Right lobe of liver (tissue), 4 donors: ENCODE measurements around the gene DNMBP.

ENCODE experiments used
- POLR2A ChIP-seq: fragments of 450-650 bp; IDR thresholded peaks from one replicate; pipeline ENCODE4 v1.6.1; 2017; ENCODE audit warnings: antibody characterized with exemption, mild to moderate bottlenecking
- TF ChIP-seq, protein P1 (sequence below), 4 donors: fragments of 200-600 bp in 3 of 4; fragments of 450-650 bp in 1 of 4; IDR thresholded peaks; one replicate each; pipeline versions ENCODE4 v1.5.1 to v1.8.0; 2016 to 2022; ENCODE audit warnings: antibody characterized with exemption in 4 of 4, mild to moderate bottlenecking in 2 of 4
- donor health status: DM: no; HTN: no; CAD: no.
- donor health status: DM: no; HTN: no; CAD: no.
- donor health status: DM: no; HTN: yes; CAD: no.

GRCh38 chr10:99927721-99928280 is 81.9 kb downstream of the DNMBP start:
- TF ChIP-seq, protein P1, sequence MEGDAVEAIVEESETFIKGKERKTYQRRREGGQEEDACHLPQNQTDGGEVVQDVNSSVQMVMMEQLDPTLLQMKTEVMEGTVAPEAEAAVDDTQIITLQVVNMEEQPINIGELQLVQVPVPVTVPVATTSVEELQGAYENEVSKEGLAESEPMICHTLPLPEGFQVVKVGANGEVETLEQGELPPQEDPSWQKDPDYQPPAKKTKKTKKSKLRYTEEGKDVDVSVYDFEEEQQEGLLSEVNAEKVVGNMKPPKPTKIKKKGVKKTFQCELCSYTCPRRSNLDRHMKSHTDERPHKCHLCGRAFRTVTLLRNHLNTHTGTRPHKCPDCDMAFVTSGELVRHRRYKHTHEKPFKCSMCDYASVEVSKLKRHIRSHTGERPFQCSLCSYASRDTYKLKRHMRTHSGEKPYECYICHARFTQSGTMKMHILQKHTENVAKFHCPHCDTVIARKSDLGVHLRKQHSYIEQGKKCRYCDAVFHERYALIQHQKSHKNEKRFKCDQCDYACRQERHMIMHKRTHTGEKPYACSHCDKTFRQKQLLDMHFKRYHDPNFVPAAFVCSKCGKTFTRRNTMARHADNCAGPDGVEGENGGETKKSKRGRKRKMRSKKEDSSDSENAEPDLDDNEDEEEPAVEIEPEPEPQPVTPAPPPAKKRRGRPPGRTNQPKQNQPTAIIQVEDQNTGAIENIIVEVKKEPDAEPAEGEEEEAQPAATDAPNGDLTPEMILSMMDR (IDR thresholded peaks at IDR 0.05): no peak
- no peak for TF ChIP-seq POLR2A
